ENCODE data around the gene MIX23. TPM values are rescaled to one million over a fixed set of nuclear protein-coding genes. Genes with fewer than 3 reads are reported as not detected.

Gene MIX23
- total RNA-seq, 1 experiment from 2014 or later: 94.4 TPM

- TF ChIP-seq CTCF (IDR thresholded peaks at IDR 0.05; ENCODE audit: unreplicated experiment): no peak
- BruUV-seq (replicated peaks): no TSS peak
- Mint-ChIP-seq H3K27me3 (ENCODE audit: insufficient read depth, unreplicated experiment) (no peaks in the 10 kb centered on the region), H3K4me3 (ENCODE audit: unreplicated experiment) (no peak overlapping the region), H3K27ac (ENCODE audit: low read depth, unreplicated experiment) (no peak overlapping the region), H3K4me1 (ENCODE audit: insufficient read depth, unreplicated experiment) (peaks cover 24% of the 10 kb centered on the region), H3K36me3 (ENCODE audit: insufficient read depth, unreplicated experiment) (no peaks in the 10 kb centered on the region), H3K9me3 (ENCODE audit: unreplicated experiment) (no peaks in the 10 kb centered on the region)
- DNase-seq (ENCODE audit: unreplicated experiment): no peak
- POLR2A ChIA-PET: interaction anchor here (1.1 to 6.4 kb wide), 2 partner anchors 18 to 26 kb away, joined by 3 to 68 read pairs; partner anchors contain the start of gene WDR5B
- CTCF ChIA-PET: interaction anchor here (0.5 to 3.2 kb wide), 7 partner anchors 9 to 290 kb away, joined by 3 to 13 read pairs (median 5); no protein-coding TSS in a partner anchor
- intact Hi-C loops (cut with micrococcal nuclease): loop anchor here (5.0 kb wide), 1 partner anchor 172 kb away; the partner anchor contains the start of genes DTX3L and PARP9
These were observed 6.9 kb upstream of the MIX23 start for GRCh38 chr3:122389892-122390291.

- CTCF ChIA-PET: interaction anchor here (0.6 to 3.2 kb wide), 4 partner anchors 23 to 933 kb away, joined by 3 to 13 read pairs (median 6); no protein-coding TSS in a partner anchor
- Mint-ChIP-seq H3K27me3 (ENCODE audit: insufficient read depth, unreplicated experiment) (no peaks in the 10 kb centered on the region), H3K4me3 (ENCODE audit: unreplicated experiment) (no peak overlapping the region)
These were observed 6.2 kb upstream of the MIX23 start for GRCh38 chr3:122389197-122389596.

GRCh38 chr3:122387709-122388108 lies 4.7 kb upstream of the MIX23 start:
- no peaks in the 10 kb centered on the region for H3K9me3 Mint-ChIP-seq (ENCODE audit: unreplicated experiment)
- no peak for TF ChIP-seq CTCF (IDR thresholded peaks at IDR 0.05; ENCODE audit: unreplicated experiment)
- H3K4me1 Mint-ChIP-seq (ENCODE audit: insufficient read depth, unreplicated experiment): peaks cover 6% of the 10 kb centered on the region
- no peaks in the 10 kb centered on the region for H3K27me3 Mint-ChIP-seq (ENCODE audit: insufficient read depth, unreplicated experiment)
- BruUV-seq (replicated peaks): no TSS peak
- no peak overlapping the region for H3K27ac Mint-ChIP-seq (ENCODE audit: low read depth, unreplicated experiment)
- intact Hi-C loops (cut with micrococcal nuclease): no loop called here
- H3K36me3 Mint-ChIP-seq (ENCODE audit: insufficient read depth, unreplicated experiment): no peaks in the 10 kb centered on the region
- CTCF ChIA-PET: no interaction called here
- no peak for DNase-seq (ENCODE audit: unreplicated experiment)
- no peak overlapping the region for H3K4me3 Mint-ChIP-seq (ENCODE audit: unreplicated experiment)
- POLR2A ChIA-PET: no interaction called here

More at GRCh38 chr3:122389197-122389596, 6.2 kb upstream of the MIX23 start:
- Mint-ChIP-seq H3K4me1 (ENCODE audit: insufficient read depth, unreplicated experiment) (peaks cover 17% of the 10 kb centered on the region), H3K27ac (ENCODE audit: low read depth, unreplicated experiment) (no peak overlapping the region), H3K9me3 (ENCODE audit: unreplicated experiment) (no peaks in the 10 kb centered on the region), H3K36me3 (ENCODE audit: insufficient read depth, unreplicated experiment) (no peaks in the 10 kb centered on the region)
- intact Hi-C loops (cut with micrococcal nuclease): no loop called here
- TF ChIP-seq CTCF (IDR thresholded peaks at IDR 0.05; ENCODE audit: unreplicated experiment): no peak
- no peak for DNase-seq (ENCODE audit: unreplicated experiment)
- POLR2A ChIA-PET: interaction anchor here (0.6 to 6.4 kb wide), 3 partner anchors 18 to 407 kb away, joined by 3 to 68 read pairs (median 3); partner anchors contain the start of gene WDR5B
- no TSS peak for BruUV-seq (replicated peaks)

GRCh38 chr3:122383771-122384697 lies 1.0 kb upstream of the MIX23 start, which contains the start of gene FAM162A:
Gene FAM162A (plus strand): TSS chr3:122384182. CDS start chr3:122384266, 84 bp downstream.
- Mint-ChIP-seq H3K9me3 (ENCODE audit: unreplicated experiment) (no peaks in the 10 kb centered on the region), H3K27me3 (ENCODE audit: insufficient read depth, unreplicated experiment) (no peaks in the 10 kb centered on the region), H3K36me3 (ENCODE audit: insufficient read depth, unreplicated experiment) (no peaks in the 10 kb centered on the region), H3K4me3 (ENCODE audit: unreplicated experiment) (peak within 1 kb of the TSS; percentile 98), H3K27ac (ENCODE audit: low read depth, unreplicated experiment) (peak within 1 kb of the TSS; percentile 97), H3K4me1 (ENCODE audit: insufficient read depth, unreplicated experiment) (peaks cover 22% of the 10 kb centered on the region)
- peak; percentile 93 for DNase-seq (ENCODE audit: unreplicated experiment)
- BruUV-seq (replicated peaks): TSS peak; percentile 52
- ChIA-PET POLR2A (interaction anchor here (0.6 to 4.9 kb wide), 54 partner anchors 9 to 838 kb away, joined by 3 to 91 read pairs (median 4); partner anchors contain the start of genes CSTA, HSPBAP1, KPNA1 and PARP14), CTCF (interaction anchor here (0.6 to 2.7 kb wide), 20 partner anchors 10 to 991 kb away, joined by 3 to 36 read pairs (median 5); partner anchors contain the start of genes CSTA, DTX3L, PARP9 and WDR5B)
- intact Hi-C loops (cut with micrococcal nuclease): loop anchor here (2.0 kb wide), 1 partner anchor 77 kb away; no protein-coding TSS in a partner anchor
- peak; percentile 22 for TF ChIP-seq CTCF (IDR thresholded peaks at IDR 0.05; ENCODE audit: unreplicated experiment)
